Stimulated activated CD4-positive, alpha-beta T cell treated with anti-CD3 and anti-CD28 coated beads, Interleukin-1b, Interleukin-23, amount 100 ng/mL, for 48 hours (primary cell): ENCODE measurements around the gene CEPT1.
A peak's percentile ranks its signal among the peaks of the same experiment; 100 is the strongest.

ENCODE experiments used
- DNase-seq: peaks from one replicate; pipeline ENCODE4 v3.0.0-alpha.2; 2020

The CEPT1 gene

GRCh38 chr1:111193712-111194480 lies 53.9 kb downstream of the CEPT1 start:
- DNase-seq, result no peak

- DNase-seq, result no peak
These were observed 55.1 kb downstream of the CEPT1 start for GRCh38 chr1:111195002-111195684.

- no peak for DNase-seq
These were observed 56.2 kb downstream of the CEPT1 start for GRCh38 chr1:111196213-111196612.

GRCh38 chr1:111197598-111198284 lies 57.7 kb downstream of the CEPT1 start:
- DNase-seq, result peak; percentile 70

- no peak for DNase-seq
These were observed 58.8 kb downstream of the CEPT1 start for GRCh38 chr1:111198836-111199235.

GRCh38 chr1:111199329-111199728 lies 59.3 kb downstream of the CEPT1 start:
- no peak for DNase-seq

- peak; percentile 77 for DNase-seq
These were observed 60.1 kb downstream of the CEPT1 start, which contains the start of gene DENND2D for GRCh38 chr1:111199881-111200801. Gene DENND2D (minus strand): TSS chr1:111200646. CDS start chr1:111200459, 187 bp downstream.

GRCh38 chr1:111200802-111201161 lies 60.8 kb downstream of the CEPT1 start:
- no peak for DNase-seq

GRCh38 chr1:111201275-111202090 lies 61.5 kb downstream of the CEPT1 start:
- DNase-seq, result no peak

- no peak for DNase-seq
These were observed 62.3 kb downstream of the CEPT1 start for GRCh38 chr1:111202366-111202706.

GRCh38 chr1:111202707-111203623 lies 62.9 kb downstream of the CEPT1 start:
- DNase-seq, result no peak

- peak; percentile 86 for DNase-seq
These were observed 63.7 kb downstream of the CEPT1 start for GRCh38 chr1:111203681-111204200.

- peak; percentile 51 for DNase-seq
These were observed 64.4 kb downstream of the CEPT1 start for GRCh38 chr1:111204201-111204982.

- no peak for DNase-seq
These were observed 65.1 kb downstream of the CEPT1 start for GRCh38 chr1:111204983-111205713.

- DNase-seq, result no peak
These were observed 65.7 kb downstream of the CEPT1 start for GRCh38 chr1:111205714-111206050.

GRCh38 chr1:111208921-111209320 lies 68.9 kb downstream of the CEPT1 start:
- DNase-seq, result no peak

GRCh38 chr1:111209622-111210021 lies 69.6 kb downstream of the CEPT1 start:
- no peak for DNase-seq

GRCh38 chr1:111211921-111212320 lies 71.9 kb downstream of the CEPT1 start:
- no peak for DNase-seq
